Measurements from ENCODE around the gene AGBL1.

The AGBL1 gene

DNA sequence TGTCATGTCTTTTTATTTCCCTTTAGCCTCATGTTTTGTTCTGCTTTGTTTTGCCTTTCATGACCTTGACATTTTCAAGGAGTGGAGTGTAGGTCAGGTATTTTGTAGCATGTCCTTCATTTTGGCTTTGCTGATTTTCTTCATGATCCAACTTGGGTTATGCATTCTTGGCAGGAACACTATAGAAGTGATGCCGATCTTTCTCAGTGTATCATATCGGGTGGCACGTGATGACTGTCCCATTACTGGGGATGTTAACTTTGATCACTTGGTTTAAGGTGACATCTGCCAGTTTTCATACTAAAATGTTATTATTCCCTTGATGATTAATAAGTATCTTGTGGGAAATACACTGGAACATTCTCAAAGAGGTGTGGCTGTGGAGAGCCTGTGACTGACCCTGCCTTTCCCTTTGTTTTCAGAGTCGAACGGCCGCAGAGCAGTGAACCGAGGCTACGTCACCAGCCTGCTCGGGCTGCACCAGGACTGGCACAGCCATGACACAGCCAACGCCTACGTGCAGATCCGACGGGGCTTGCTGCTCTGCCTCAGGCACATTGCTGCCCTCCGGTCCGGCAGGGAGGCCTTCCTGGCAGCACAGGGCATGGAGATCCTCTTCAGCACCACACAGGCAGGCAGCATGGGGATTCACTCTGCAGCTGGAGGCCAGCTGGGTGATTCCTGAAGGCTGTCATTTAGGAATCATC lies 167.7 kb downstream of the AGBL1 start:
- no peak overlapping the region for H3K4me3 ChIP-seq (ENCODE audit: low read length)
- no peaks in the 10 kb centered on the region for H3K4me1 ChIP-seq (ENCODE audit: insufficient read depth, low read length)

GRCh38 chr15:86255247-86255646 lies 175.6 kb downstream of the AGBL1 start:
- no peaks in the 10 kb centered on the region for H3K4me1 ChIP-seq (ENCODE audit: insufficient read depth, low read length)
- H3K4me3 ChIP-seq (ENCODE audit: low read length), result no peak overlapping the region
- no peaks in the 10 kb centered on the region for H3K27me3 ChIP-seq (ENCODE audit: insufficient read depth, low read length)
- no peaks in the 10 kb centered on the region for H3K9me3 ChIP-seq (ENCODE audit: low read length)
- no peak overlapping the region for H2AFZ ChIP-seq (ENCODE audit: low read depth, low read length)
- H3K36me3 ChIP-seq (ENCODE audit: insufficient read depth, low read length), result no peaks in the 10 kb centered on the region

More for the DNA sequence above, 167.7 kb downstream of the AGBL1 start:
- H3K27me3 ChIP-seq (ENCODE audit: insufficient read depth, low read length), result no peaks in the 10 kb centered on the region
- H3K36me3 ChIP-seq (ENCODE audit: insufficient read depth, low read length), result no peaks in the 10 kb centered on the region
- H3K9me3 ChIP-seq (ENCODE audit: low read length), result no peaks in the 10 kb centered on the region
- no peak overlapping the region for H2AFZ ChIP-seq (ENCODE audit: low read depth, low read length)

DNA sequence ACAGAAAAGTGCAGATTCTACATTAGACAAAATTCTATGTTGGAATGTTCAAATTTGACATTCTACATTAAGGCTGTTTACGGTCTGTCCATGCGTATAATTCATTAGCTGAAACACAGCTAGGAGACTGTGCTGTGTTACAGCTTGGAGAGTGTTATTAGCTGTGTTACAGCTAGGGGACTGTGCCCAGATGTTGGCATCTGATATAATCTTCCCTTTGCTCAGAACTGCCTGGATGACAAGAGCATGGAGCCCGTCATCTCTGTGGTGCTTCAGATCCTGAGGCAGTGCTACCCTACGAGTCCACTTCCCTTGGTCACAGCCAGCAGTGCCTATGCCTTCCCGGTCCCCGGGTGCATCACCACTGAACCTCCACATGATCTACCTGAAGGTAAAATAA lies 177.0 kb downstream of the AGBL1 start:
- no peaks in the 10 kb centered on the region for H3K9me3 ChIP-seq (ENCODE audit: low read length)
- no peak overlapping the region for H2AFZ ChIP-seq (ENCODE audit: low read depth, low read length)
- no peaks in the 10 kb centered on the region for H3K27me3 ChIP-seq (ENCODE audit: insufficient read depth, low read length)
- H3K4me1 ChIP-seq (ENCODE audit: insufficient read depth, low read length), result no peaks in the 10 kb centered on the region
- no peak overlapping the region for H3K4me3 ChIP-seq (ENCODE audit: low read length)
- no peaks in the 10 kb centered on the region for H3K36me3 ChIP-seq (ENCODE audit: insufficient read depth, low read length)

DNA sequence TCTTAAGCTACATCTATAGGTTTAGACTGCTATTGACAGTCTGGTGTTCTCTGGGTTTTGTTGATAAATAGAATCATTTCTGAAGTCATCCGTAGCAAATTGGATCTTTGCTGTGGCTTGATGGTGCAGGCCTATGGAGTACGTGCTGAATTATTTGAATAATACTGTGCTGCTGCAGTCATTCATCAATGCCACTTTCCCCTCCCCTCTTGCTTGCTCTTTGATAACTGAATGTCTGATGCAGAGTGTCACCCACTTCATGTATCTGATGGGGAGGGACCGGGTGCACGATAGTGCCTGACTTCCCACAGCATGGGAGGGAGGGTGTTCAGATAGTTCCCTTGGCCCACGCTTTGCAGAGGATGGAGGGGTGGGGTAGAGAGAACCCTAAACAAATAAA lies 179.9 kb downstream of the AGBL1 start:
- H3K27me3 ChIP-seq (ENCODE audit: insufficient read depth, low read length), result no peaks in the 10 kb centered on the region
- H2AFZ ChIP-seq (ENCODE audit: low read depth, low read length), result no peak overlapping the region
- H3K36me3 ChIP-seq (ENCODE audit: insufficient read depth, low read length), result no peaks in the 10 kb centered on the region
- H3K9me3 ChIP-seq (ENCODE audit: low read length), result no peaks in the 10 kb centered on the region
- no peaks in the 10 kb centered on the region for H3K4me1 ChIP-seq (ENCODE audit: insufficient read depth, low read length)
- H3K4me3 ChIP-seq (ENCODE audit: low read length), result no peak overlapping the region

GRCh38 chr15:86263230-86263629 lies 183.6 kb downstream of the AGBL1 start:
- no peak overlapping the region for H2AFZ ChIP-seq (ENCODE audit: low read depth, low read length)
- H3K4me1 ChIP-seq (ENCODE audit: insufficient read depth, low read length), result no peaks in the 10 kb centered on the region
- H3K27me3 ChIP-seq (ENCODE audit: insufficient read depth, low read length), result no peaks in the 10 kb centered on the region
- H3K4me3 ChIP-seq (ENCODE audit: low read length), result no peak overlapping the region
- no peaks in the 10 kb centered on the region for H3K9me3 ChIP-seq (ENCODE audit: low read length)
- no peaks in the 10 kb centered on the region for H3K36me3 ChIP-seq (ENCODE audit: insufficient read depth, low read length)

- Histone ChIP-seq H3K4me1 (ENCODE audit: insufficient read depth, low read length) (no peaks in the 10 kb centered on the region), H3K36me3 (ENCODE audit: insufficient read depth, low read length) (no peaks in the 10 kb centered on the region), H3K4me3 (ENCODE audit: low read length) (no peak overlapping the region), H2AFZ (ENCODE audit: low read depth, low read length) (no peak overlapping the region), H3K9me3 (ENCODE audit: low read length) (no peaks in the 10 kb centered on the region), H3K27me3 (ENCODE audit: insufficient read depth, low read length) (no peaks in the 10 kb centered on the region)
Observed at GRCh38 chr15:86266896-86267484, 187.3 kb downstream of the AGBL1 start.

DNA sequence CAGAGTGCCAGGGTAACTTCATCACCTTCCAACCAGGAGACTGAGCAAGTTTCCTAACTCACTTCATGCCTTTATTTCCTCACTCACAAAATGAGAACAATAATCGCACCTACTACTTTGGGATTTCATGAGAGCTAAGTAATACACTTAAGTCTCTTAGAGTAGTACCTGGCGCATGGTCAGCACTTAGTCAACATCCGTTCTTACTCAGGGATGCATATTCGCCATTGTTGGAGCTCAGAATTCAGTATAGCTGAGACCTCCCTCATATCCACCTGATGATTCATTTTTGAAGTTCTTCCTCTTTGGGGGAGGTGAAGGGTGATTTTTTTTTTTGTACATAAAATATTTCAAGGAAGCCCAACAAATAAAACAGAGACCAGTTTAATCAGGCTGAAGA lies 188.2 kb downstream of the AGBL1 start:
- Histone ChIP-seq H3K36me3 (ENCODE audit: insufficient read depth, low read length) (no peaks in the 10 kb centered on the region), H3K4me3 (ENCODE audit: low read length) (no peak overlapping the region), H2AFZ (ENCODE audit: low read depth, low read length) (no peak overlapping the region), H3K27me3 (ENCODE audit: insufficient read depth, low read length) (no peaks in the 10 kb centered on the region), H3K4me1 (ENCODE audit: insufficient read depth, low read length) (no peaks in the 10 kb centered on the region), H3K9me3 (ENCODE audit: low read length) (no peaks in the 10 kb centered on the region)

- Histone ChIP-seq H3K4me1 (ENCODE audit: insufficient read depth, low read length) (no peaks in the 10 kb centered on the region), H3K9me3 (ENCODE audit: low read length) (no peaks in the 10 kb centered on the region), H3K36me3 (ENCODE audit: insufficient read depth, low read length) (no peaks in the 10 kb centered on the region), H3K4me3 (ENCODE audit: low read length) (no peak overlapping the region), H2AFZ (ENCODE audit: low read depth, low read length) (no peak overlapping the region), H3K27me3 (ENCODE audit: insufficient read depth, low read length) (no peaks in the 10 kb centered on the region)
Observed at GRCh38 chr15:86268558-86268957, 188.9 kb downstream of the AGBL1 start.

- no peaks in the 10 kb centered on the region for H3K27me3 ChIP-seq (ENCODE audit: insufficient read depth, low read length)
- no peak overlapping the region for H3K4me3 ChIP-seq (ENCODE audit: low read length)
- H3K9me3 ChIP-seq (ENCODE audit: low read length), result no peaks in the 10 kb centered on the region
- H3K4me1 ChIP-seq (ENCODE audit: insufficient read depth, low read length), result no peaks in the 10 kb centered on the region
- H2AFZ ChIP-seq (ENCODE audit: low read depth, low read length), result no peak overlapping the region
- no peaks in the 10 kb centered on the region for H3K36me3 ChIP-seq (ENCODE audit: insufficient read depth, low read length)
Observed at GRCh38 chr15:86273309-86273708, 193.6 kb downstream of the AGBL1 start.

DNA sequence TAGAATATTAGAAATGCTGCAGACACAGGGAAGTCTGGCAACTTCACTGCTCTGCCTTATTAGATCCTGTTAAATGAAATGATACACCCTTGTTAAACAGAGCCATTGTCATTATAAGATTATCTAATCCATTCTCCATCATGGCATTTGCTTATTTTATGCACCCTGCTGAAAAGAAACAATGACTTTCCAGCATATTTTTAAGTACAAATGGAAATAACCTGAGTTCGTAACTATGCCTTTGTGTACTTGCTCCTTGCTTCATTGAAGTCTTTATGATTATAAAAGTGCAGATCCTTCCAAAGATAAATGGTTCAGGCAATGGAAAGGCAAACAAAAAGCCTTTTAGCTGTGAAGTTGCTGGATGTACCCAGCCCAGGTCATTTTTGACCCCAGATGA lies 195.7 kb downstream of the AGBL1 start:
- Histone ChIP-seq H2AFZ (ENCODE audit: low read depth, low read length) (no peak overlapping the region), H3K9me3 (ENCODE audit: low read length) (no peaks in the 10 kb centered on the region), H3K36me3 (ENCODE audit: insufficient read depth, low read length) (no peaks in the 10 kb centered on the region), H3K4me3 (ENCODE audit: low read length) (no peak overlapping the region), H3K27me3 (ENCODE audit: insufficient read depth, low read length) (no peaks in the 10 kb centered on the region), H3K4me1 (ENCODE audit: insufficient read depth, low read length) (no peaks in the 10 kb centered on the region)

DNA sequence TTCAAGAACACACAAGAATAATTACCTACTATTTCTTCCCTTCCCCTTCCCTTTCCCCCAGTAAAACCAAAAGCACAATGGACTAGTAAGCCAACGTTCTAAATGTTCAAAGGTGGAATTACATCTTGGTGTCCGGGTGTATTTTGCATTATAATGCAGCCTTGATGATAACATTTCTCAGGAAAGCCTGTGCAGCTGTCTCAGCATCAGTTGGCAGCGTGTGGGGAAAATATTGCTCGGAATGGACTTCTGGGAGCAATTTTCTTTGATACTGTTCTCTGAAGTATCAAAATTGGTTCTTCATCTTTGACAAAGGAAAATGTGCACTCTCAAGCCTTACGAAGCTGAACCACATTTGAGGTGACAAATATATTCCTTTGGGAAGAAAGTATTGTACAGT lies 198.9 kb downstream of the AGBL1 start:
- Histone ChIP-seq H3K9me3 (ENCODE audit: low read length) (no peaks in the 10 kb centered on the region), H3K4me1 (ENCODE audit: insufficient read depth, low read length) (no peaks in the 10 kb centered on the region), H3K4me3 (ENCODE audit: low read length) (no peak overlapping the region), H2AFZ (ENCODE audit: low read depth, low read length) (no peak overlapping the region), H3K27me3 (ENCODE audit: insufficient read depth, low read length) (no peaks in the 10 kb centered on the region), H3K36me3 (ENCODE audit: insufficient read depth, low read length) (no peaks in the 10 kb centered on the region)

GRCh38 chr15:86284635-86285034 lies 205.0 kb downstream of the AGBL1 start:
- no peaks in the 10 kb centered on the region for H3K4me1 ChIP-seq (ENCODE audit: insufficient read depth, low read length)
- H3K4me3 ChIP-seq (ENCODE audit: low read length), result no peak overlapping the region
- no peaks in the 10 kb centered on the region for H3K36me3 ChIP-seq (ENCODE audit: insufficient read depth, low read length)
- H3K9me3 ChIP-seq (ENCODE audit: low read length), result no peaks in the 10 kb centered on the region
- H2AFZ ChIP-seq (ENCODE audit: low read depth, low read length), result no peak overlapping the region
- no peaks in the 10 kb centered on the region for H3K27me3 ChIP-seq (ENCODE audit: insufficient read depth, low read length)

DNA sequence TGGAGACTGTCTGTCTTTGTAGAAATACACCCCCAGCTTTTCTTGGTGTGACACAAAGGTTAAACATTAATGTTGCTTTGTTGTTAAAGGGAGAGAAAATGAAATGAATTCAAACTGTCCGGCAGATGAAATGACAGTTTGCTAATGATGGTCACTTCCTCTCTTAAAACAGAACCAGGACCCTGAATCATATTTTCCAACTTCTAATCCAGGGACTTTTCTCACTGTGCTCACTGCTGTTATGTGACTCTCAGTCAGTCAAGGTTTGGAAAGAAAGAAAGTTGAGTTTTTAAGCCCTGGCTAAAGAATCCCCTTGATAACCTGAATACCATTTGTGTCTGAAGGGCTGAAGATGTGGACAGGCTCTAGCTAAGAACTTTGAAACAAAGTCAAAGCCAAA lies 215.8 kb downstream of the AGBL1 start:
- no peaks in the 10 kb centered on the region for H3K36me3 ChIP-seq (ENCODE audit: insufficient read depth, low read length)
- no peaks in the 10 kb centered on the region for H3K4me1 ChIP-seq (ENCODE audit: insufficient read depth, low read length)
- no peak overlapping the region for H2AFZ ChIP-seq (ENCODE audit: low read depth, low read length)
- H3K4me3 ChIP-seq (ENCODE audit: low read length), result no peak overlapping the region
- H3K9me3 ChIP-seq (ENCODE audit: low read length), result no peaks in the 10 kb centered on the region
- H3K27me3 ChIP-seq (ENCODE audit: insufficient read depth, low read length), result no peaks in the 10 kb centered on the region

DNA sequence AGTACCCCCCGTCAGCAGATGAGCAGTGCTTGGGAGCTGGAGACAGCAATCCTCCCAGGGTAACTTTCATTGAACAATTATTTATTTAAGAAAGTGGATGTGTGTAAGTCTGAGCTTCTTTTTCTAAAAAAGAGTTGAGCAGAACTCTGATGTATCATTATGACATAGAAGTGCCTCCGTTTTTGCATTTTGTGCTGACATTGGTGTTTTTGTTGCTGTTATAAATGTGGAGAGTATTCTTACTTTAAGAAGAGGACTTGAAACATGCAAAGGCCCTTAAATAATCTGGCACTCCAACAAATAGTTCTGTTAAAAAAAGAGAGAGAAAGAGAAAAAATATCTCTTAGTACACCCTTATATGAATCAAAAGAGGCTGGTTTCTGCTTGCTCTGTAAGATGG lies 217.1 kb downstream of the AGBL1 start:
- Histone ChIP-seq H3K4me3 (ENCODE audit: low read length) (no peak overlapping the region), H3K9me3 (ENCODE audit: low read length) (no peaks in the 10 kb centered on the region), H3K36me3 (ENCODE audit: insufficient read depth, low read length) (no peaks in the 10 kb centered on the region), H3K27me3 (ENCODE audit: insufficient read depth, low read length) (no peaks in the 10 kb centered on the region), H2AFZ (ENCODE audit: low read depth, low read length) (no peak overlapping the region), H3K4me1 (ENCODE audit: insufficient read depth, low read length) (no peaks in the 10 kb centered on the region)
